GM06990 (cell line): ENCODE results near the gene NPFFR1.

ENCODE experiments used
- DNase-seq: peaks from one replicate; pipeline ENCODE4 v3.0.0-alpha.2; 2011; ENCODE audit not compliant: insufficient read length; ENCODE audit errors: extremely low read depth
- H3K27me3 ChIP-seq: replicated peaks from 2 replicates; pipeline ENCODE4 v1.6.0; 2011; ENCODE audit warnings: low read length; ENCODE audit not compliant: control insufficient read depth, insufficient read depth
- H3K36me3 ChIP-seq: 2 replicates; pipeline ENCODE4 v1.5.1; 2011; ENCODE audit warnings: low read length; ENCODE audit not compliant: control insufficient read depth, insufficient read depth
- H3K4me3 ChIP-seq: replicated peaks from 2 replicates; pipeline ENCODE4 v1.5.1; 2011; ENCODE audit warnings: low read depth, mild to moderate bottlenecking, control low read depth, low read length
- CTCF ChIP-seq: IDR thresholded peaks from 2 replicates; pipeline ENCODE4 v1.5.1; 2011; ENCODE audit warnings: low read length, control low read depth, mild to moderate bottlenecking, inconsistent platforms; ENCODE audit not compliant: insufficient read depth, poor library complexity, severe bottlenecking

Gene NPFFR1

GRCh38 chr10:70298393-70298792, 14.6 kb upstream of the NPFFR1 start:
- Histone ChIP-seq H3K36me3 (no peaks in the 10 kb centered on the region), H3K27me3 (no peaks in the 10 kb centered on the region), H3K4me3 (no peak overlapping the region)
- no peak for DNase-seq
- no peak for TF ChIP-seq CTCF

- DNase-seq, result no peak
- Histone ChIP-seq H3K4me3 (no peak overlapping the region), H3K27me3 (no peaks in the 10 kb centered on the region), H3K36me3 (no peaks in the 10 kb centered on the region)
- no peak for TF ChIP-seq CTCF
These were observed 13.4 kb upstream of the NPFFR1 start for GRCh38 chr10:70297224-70297623.

GRCh38 chr10:70296406-70296899, 12.6 kb upstream of the NPFFR1 start:
- H3K4me3 ChIP-seq, result no peak overlapping the region
- no peak for TF ChIP-seq CTCF
- H3K36me3 ChIP-seq, result no peaks in the 10 kb centered on the region
- H3K27me3 ChIP-seq, result no peaks in the 10 kb centered on the region
- no peak for DNase-seq

GRCh38 chr10:70295926-70296325, 12.1 kb upstream of the NPFFR1 start:
- no peak overlapping the region for H3K4me3 ChIP-seq
- TF ChIP-seq CTCF, result no peak

GRCh38 chr10:70295321-70295720, 11.5 kb upstream of the NPFFR1 start:
- no peak for DNase-seq
- no peak for TF ChIP-seq CTCF
- Histone ChIP-seq H3K27me3 (no peaks in the 10 kb centered on the region), H3K4me3 (no peak overlapping the region), H3K36me3 (no peaks in the 10 kb centered on the region)

More at GRCh38 chr10:70295926-70296325, 12.1 kb upstream of the NPFFR1 start:
- Histone ChIP-seq H3K36me3 (no peaks in the 10 kb centered on the region), H3K27me3 (no peaks in the 10 kb centered on the region)
- no peak for DNase-seq
